Endometrial microvascular endothelial cells (primary cell): Measurements from ENCODE around the gene PSMB7. TPM values are rescaled to one million over a fixed set of nuclear protein-coding genes. Genes with fewer than 3 reads are reported as not detected.

Experiments used
- in situ Hi-C: cut with HindIII; loops from 2 replicates; pipeline ENCODE4 v1.10.0; 2017; ENCODE audit warnings: low sequenced_read_pairs, low pct_unique_long_range_greater_than_20kb; ENCODE audit errors: inconsistent ontology term
- total RNA-seq: library from RNA; depleted of rRNA; stranded (reverse); fragments of >200 nt; gene quantifications from one replicate; pipeline ENCODE4 v1.2.3, GENCODE V29; 2015; ENCODE audit errors: inconsistent ontology term

The PSMB7 gene
- total RNA-seq, 1 donor from 2014 or later, result 412 TPM

DNA sequence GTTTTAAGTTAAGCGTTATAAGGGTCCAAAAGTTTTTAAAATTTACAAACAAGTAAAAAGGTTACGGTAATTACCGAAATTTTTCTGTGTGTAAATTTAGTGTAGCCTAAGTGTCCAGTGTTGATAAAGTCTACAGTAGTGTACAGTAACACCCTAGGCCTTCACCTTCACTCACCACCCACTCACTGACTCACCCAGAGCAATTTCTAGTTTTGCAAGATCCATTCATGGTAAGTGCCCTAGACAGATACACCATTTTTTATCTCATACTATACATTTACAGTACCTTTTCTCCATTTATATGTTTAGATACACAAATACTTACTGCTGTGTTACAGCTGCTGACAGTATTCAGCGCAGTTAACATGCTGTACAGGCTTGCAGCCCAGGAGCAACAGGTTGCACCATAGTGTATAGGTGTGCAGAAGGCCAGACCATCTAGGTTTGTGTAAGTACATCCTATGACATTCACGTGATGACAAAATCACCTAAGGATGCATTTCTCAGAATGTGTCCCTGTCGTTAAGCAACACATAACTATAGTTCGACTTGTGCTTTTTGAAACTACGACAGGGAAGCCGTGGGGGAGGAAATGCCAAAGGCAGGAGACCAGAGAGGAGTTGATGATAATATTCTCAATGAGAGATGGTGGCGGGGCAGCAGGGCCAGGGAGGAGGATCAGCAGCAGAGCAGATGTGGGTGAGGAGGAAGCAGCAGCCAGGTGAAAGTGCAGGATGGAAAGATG lies 48.6 kb downstream of the PSMB7 start:
- in situ Hi-C loops, result no loop called here

DNA sequence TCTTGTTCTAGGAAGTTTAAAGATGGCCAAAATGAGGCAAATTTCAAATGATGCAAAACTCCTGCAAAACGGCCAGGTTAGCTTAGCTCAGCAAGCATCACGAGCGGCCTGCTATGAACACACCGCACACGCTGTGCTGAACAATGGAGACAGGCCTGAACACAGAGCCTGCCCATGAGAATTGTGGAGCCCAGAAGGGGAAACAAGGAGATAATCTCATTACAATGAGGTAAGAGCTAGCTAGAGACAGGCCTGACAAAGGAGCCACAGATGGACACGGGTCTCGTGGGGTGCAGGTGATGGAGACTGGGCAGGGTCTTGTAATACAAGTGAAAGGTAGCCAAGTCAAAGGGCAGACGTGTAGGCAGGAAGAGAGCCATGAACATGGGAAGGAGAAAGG lies 50.2 kb downstream of the PSMB7 start:
- in situ Hi-C loops, result no loop called here

DNA sequence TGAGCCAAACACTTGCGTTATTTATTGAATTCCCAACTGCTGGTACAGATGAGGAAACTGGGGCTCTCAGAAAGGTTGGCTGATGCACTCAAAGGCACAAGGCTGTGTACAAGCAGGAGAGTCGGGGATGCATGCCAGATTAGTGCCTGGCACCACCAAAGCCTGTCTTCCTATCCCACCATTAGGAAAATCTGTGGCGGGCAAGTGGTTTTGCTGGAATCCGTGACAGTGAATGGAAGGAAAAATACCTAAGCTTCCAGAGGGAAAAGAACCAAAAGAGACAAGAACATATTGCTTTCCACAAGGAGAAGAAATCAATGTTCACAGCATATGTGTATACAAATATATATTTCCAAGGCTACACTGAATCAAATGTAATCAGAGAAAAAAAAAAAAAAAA lies 51.1 kb downstream of the PSMB7 start:
- in situ Hi-C loops, result no loop called here

GRCh38 chr9:124363326-124364096 lies 51.7 kb downstream of the PSMB7 start:
- in situ Hi-C loops, result no loop called here

DNA sequence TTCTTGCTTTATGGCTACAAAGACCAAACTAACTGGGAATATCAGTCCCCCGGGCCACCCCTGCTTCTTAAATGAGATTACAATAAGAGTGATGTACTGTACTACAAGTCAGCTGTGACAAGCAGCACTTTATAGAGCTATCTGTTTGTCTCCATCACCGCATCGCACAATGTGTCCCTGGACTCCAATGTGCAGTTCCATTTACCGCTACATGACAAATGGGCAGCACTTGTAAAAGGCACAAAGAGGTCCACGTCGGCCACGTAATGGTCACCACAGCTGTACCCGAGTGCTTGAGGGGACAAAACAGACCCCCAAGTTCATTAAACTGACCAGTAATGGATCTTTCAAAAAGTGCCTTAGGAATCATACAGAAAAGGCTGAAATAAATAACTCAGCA lies 54.1 kb downstream of the PSMB7 start:
- in situ Hi-C loops, result no loop called here

- in situ Hi-C loops, result no loop called here
These were observed 55.2 kb downstream of the PSMB7 start for GRCh38 chr9:124359855-124360678.

- in situ Hi-C loops, result no loop called here
These were observed 55.8 kb downstream of the PSMB7 start for GRCh38 chr9:124359426-124359825.

GRCh38 chr9:124358631-124359030 lies 56.6 kb downstream of the PSMB7 start:
- in situ Hi-C loops, result no loop called here

DNA sequence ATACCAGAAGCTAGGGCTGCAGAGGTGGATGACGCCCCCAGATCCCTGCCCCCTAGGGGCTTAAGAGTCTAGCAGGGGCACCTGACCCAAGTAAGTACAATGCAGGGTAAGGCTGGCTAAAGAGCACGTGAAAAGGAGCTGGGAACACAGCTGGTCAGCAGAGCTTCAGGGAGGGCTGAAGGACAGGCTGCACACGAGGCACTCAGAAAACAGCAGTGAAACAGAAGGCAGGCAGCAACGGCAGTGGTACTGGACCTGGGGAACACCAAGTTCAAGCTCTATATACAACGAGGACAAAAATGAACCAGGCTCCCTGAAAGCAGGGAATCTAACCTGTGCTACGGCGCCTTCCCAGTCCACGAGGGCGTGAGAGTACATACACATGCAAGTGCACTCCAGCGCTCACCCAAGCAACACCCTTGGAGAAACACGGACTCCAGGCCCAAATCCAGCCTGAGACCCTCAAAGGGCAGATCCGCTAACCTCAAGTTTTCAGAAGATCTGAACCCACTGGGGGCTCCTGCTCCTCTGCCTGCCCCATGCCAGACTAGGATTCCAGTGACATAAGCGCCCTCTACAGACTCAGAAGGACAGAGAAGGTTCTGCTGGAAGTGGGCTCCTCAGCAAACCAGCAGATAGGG lies 57.4 kb downstream of the PSMB7 start:
- in situ Hi-C loops, result no loop called here

DNA sequence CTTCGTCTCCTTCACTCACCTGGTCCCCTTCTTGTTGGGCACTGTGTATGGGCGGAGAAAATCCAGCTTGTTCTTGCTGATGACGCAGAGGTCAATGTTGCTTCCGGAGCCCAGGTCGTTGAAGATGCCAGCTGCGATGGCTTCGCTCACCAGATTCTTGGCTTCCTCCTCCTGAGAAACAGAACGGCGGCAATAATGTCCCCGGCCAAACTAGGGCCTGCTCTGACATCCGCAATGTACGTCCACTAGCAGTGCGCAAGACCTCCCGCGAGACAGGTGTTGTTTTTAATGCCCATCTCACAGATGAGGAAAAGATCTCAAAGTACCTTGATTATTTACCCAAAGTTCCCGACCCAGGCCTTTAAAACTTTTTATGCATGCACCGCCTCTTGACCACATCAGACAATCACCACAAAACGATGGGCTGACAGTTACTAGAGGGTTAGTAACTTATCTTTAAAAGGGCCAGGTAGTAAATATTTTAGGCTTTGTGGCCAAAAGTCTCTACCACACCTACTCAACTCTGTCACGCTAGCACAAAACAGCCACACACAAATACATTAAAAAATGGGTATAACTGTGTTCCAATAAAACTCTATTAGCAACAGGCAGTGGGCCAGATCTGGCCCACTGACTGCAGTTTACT lies 58.4 kb downstream of the PSMB7 start:
- in situ Hi-C loops, result no loop called here

- in situ Hi-C loops, result no loop called here
These were observed 59.1 kb downstream of the PSMB7 start for GRCh38 chr9:124355941-124356744.

DNA sequence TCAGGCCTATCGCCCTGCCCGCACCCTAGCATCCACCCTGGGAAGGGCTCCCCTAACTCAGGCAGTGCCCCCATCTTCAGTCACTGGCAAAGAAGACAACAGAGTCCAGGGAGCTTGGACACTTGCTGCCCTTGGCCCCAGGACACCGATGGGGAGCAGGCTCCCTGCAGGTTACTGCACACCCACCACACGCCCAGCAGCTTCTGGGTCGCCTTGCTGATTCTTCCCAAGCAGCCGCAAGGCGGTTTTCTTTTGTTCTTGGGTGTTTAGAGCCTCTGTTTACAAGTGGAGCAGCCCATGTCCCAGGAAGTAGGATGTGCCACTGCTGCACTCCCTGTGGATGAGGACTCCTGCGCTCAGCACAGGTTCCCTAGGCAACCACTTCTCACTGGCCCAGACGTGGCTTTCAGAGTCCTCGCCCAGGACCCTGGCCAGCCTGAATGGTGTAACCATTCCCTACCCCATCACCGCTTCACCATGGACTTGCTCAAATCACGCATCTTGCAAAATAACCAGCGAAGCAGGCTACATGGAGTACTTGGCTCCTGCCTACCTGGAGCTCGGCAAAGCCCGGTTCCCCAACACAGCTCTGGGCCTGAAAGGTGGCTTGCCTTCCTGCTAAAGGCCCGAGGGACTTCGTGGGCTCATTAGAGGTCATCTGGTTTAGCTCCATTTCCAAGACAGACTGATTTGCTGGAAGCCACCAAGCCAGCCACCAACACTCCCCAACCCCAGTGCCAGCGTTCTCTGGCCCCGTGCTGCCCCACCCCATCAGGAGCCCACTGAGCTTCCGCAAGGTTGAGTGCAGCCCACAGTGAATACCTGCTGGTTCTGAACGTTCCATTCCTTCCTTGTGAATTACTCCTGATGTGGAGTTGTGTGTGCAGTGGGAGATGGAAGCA lies 60.0 kb downstream of the PSMB7 start:
- in situ Hi-C loops, result no loop called here

DNA sequence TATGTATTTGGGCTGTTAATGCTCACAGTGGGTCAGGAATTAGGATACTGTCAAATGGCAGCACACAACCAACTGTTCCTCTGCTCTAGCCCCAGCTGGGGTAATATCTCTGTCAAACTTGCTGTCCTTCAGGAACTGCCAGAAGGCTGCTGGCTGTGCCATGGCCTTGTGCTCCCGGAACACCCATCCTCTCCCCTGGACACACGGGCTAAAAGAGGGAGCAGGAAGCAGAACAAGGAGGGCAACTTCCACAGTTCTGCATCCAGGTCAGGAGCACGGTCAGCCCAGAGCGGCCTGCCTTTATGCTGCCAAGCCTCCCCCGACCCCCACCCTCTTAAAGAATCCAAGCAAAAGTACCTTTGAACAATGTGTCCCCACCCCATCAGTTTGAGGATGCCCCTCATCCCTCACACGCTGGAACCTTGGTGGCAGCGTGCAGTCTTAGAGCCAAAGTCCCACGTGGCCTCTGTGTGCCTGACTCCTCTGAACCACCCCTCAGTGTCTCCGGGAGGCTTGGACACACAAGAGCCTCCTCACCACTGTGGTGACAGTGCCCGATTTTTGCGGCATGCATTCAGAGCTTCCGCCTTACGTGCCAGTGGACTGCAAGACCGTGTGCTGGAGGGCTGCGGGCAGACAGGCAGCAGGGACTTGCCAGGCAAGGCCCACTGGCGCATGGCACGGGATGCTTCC lies 60.8 kb downstream of the PSMB7 start:
- in situ Hi-C loops, result no loop called here

- in situ Hi-C loops, result no loop called here
These were observed 61.4 kb downstream of the PSMB7 start for GRCh38 chr9:124353811-124354274.

- in situ Hi-C loops, result no loop called here
These were observed 62.0 kb downstream of the PSMB7 start for GRCh38 chr9:124353166-124353768.

GRCh38 chr9:124352616-124353015 lies 62.6 kb downstream of the PSMB7 start:
- in situ Hi-C loops, result no loop called here
